ENCODE data around the gene KCNK2. TPM values are rescaled to one million over a fixed set of nuclear protein-coding genes. Genes with fewer than 3 reads are reported as not detected.

The KCNK2 gene
- total RNA-seq, 2 experiments from 2014 or later, result not detected

GRCh38 chr1:215094381-215094780, 11.8 kb downstream of the KCNK2 start:
- ChIA-PET POLR2A (no interaction called here), CTCF (no interaction called here)

GRCh38 chr1:215095524-215095923, 13.0 kb downstream of the KCNK2 start:
- ChIA-PET CTCF (no interaction called here), POLR2A (no interaction called here)

GRCh38 chr1:215101511-215101910, 19.0 kb downstream of the KCNK2 start:
- ChIA-PET CTCF (no interaction called here), POLR2A (no interaction called here)

DNA sequence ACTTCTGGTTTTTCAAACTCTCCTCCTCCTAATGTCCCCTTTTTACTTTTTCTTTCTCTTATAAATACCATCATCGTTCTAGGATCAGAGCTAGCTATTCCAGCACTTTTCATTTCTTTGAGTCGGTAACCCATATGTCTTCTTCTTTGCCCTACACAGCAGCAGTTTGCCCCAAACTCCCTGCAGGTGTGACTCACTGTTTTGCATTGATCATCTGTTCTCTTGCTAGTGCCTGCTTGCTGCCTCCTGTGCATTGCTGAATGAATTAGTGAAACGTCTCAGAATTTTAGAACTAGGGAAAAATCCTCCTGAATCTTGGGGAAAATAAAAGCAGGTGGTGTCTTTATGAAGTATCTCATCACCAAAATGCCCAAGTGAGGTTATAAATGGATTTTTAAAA, 21.7 kb downstream of the KCNK2 start:
- CTCF ChIA-PET, result no interaction called here
- POLR2A ChIA-PET, result no interaction called here

DNA sequence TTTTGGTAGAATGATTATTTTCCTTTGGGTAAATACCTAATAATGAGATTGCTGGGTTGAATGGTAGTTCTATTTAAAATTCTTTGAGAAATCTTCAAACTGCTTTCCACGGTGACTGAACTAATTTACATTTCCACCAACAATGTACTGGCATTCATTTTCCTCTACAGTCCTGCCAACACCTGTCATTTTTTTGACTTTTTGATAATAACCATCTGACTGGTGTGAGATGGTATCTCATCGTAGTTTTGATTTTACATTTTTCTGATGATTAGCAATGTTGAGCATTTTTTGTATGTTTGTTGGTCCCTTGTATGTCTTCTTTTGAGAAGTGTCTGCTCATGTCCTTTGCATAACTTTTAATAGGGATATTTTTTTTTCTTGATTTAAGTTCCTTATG, 23.5 kb downstream of the KCNK2 start:
- POLR2A ChIA-PET, result no interaction called here
- CTCF ChIA-PET, result no interaction called here

DNA sequence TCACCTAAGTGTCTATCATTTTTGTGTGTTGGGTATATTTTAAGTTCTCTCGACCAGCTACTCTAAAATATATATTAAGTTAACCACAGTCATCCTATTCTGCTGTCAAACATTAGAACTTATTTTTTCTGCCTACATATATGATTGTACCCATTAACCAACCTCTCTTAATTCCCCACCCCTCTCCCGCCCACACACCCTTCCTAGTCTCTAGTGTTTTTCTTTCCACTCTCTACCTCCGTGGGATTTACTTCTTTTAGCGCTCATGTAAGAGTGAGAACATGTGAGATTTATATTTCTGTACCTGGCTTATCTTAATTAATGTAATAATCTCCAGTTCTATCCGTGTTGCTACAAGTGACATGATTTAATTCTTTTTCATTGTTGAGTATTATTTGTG, 26.6 kb downstream of the KCNK2 start:
- POLR2A ChIA-PET, result no interaction called here
- CTCF ChIA-PET, result no interaction called here

DNA sequence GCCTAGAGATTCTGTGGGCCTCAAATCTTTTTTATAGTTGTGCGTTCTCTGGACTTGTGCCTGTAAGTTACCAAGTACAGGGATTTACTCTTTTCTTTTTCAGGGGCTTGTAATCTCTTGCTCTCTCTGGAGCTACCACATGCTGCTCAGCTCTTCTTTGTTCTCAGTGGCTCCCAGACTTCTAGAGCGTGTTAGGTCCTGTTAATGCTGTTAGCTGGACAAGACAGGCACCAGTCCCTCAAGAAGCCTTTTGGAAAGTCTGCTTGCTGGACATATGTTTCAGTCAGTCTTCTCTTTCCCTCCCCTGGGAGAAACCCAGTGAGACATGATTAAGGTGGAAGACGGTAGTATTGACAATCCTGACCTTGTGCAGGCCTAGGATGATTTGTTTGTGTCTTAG, 29.4 kb downstream of the KCNK2 start:
- ChIA-PET POLR2A (no interaction called here), CTCF (no interaction called here)

DNA sequence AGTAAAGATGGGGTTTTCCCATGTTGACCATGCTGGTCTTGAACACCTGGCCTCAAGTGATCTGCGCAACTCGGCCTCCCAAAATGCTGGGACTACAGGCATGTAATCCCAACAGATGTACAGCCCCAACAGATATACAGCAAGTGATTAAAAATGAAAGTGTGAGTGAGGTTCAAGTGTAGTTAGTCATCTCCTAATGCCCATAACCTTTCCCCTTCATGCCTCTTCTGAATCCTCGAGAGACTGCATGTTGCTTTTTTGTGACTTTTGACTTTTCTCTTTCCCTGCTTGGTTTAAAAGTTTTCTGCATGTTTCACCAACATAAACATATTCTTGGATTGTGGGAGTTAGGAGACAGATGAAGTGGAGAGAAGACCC, 31.2 kb downstream of the KCNK2 start:
- POLR2A ChIA-PET, result no interaction called here
- CTCF ChIA-PET, result no interaction called here

DNA sequence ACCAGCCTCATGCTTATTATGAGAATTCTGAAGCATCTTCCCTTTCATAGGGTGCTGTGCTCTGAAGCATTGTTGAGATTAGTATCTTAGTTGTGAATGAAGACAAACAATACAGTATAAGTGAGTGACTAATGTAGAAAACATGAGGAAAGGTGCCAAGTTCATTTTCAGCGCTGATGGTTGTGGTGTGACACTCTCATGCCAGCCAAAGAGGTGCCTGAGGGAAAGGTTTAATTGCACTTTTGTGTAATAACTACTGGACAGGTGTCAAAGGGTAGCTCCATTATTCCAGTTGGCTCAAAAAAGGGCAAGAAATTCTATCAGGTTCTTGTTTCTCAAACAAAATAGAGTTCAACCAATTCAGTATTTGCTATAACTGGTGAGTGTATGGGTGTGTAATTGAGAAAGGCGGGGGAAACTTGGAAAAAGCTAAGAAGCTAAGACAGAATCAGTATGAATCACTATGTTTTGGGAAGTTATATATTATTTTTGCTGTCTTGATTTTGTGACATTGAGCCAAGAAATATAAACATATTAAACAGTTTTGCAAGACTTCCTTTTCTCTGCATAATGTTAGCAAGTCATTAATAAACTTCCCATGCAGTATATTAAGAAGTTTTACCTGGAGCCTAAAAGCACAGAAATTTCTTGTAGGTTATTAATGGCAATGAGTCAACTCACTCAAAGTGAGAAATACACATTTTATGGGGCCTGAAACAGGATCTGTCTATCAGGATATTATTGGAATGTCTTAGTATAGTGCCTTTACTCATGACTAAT, 31.8 kb downstream of the KCNK2 start:
- POLR2A ChIA-PET, result no interaction called here
- CTCF ChIA-PET, result no interaction called here

DNA sequence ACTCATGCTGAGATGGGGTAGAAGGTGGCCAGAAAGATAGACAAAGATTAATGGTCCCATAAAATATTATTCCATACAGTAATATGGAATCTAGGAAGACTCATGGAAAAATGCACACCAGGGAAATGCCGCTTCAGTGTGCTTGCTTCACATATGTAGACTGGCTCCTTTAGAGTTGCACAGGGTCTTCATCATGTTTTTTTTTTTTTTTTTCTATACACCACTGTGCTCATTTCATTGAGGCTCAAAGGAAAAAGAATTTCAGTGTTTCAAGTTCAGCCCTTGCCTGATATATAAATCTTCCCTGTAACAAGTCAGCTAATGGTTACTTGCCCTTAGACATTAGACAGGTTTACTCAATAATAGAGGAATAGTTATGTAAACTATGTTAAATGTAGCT, 33.2 kb downstream of the KCNK2 start:
- ChIA-PET POLR2A (no interaction called here), CTCF (no interaction called here)

- POLR2A ChIA-PET, result no interaction called here
Measured at GRCh38 chr1:215118081-215118480, 35.5 kb downstream of the KCNK2 start.

GRCh38 chr1:215119056-215119455, 36.5 kb downstream of the KCNK2 start:
- ChIA-PET CTCF (no interaction called here), POLR2A (no interaction called here)

More at GRCh38 chr1:215118081-215118480, 35.5 kb downstream of the KCNK2 start:
- CTCF ChIA-PET, result no interaction called here

DNA sequence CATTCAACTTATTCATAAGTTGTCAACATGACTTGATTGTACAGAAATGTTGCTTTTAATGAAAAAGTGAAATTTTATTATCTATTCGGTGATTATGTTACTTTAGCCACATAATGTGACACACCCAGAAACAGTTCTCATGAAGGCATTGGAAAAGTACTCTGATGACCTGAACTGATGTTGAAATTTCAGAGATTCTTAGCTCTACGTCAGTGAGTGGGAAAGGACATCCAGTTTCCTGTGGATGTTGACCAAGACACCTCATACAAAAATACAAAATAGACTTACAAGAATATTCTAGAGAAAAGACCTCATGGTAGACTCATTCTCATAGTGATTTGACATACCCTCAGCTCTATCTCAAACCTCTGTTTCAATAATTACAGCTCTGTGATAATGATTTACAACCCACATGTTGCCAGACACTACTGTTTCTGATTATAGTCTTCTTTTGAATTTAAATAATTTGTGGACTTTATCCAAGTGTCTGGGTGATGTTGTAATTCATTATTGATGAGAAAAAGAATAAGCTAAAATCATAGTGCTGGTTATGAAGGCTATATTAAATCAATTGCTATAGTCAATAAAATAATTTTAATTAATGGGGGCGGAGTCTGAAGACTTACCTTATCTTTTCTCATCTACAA, 37.3 kb downstream of the KCNK2 start:
- ChIA-PET CTCF (no interaction called here), POLR2A (no interaction called here)

DNA sequence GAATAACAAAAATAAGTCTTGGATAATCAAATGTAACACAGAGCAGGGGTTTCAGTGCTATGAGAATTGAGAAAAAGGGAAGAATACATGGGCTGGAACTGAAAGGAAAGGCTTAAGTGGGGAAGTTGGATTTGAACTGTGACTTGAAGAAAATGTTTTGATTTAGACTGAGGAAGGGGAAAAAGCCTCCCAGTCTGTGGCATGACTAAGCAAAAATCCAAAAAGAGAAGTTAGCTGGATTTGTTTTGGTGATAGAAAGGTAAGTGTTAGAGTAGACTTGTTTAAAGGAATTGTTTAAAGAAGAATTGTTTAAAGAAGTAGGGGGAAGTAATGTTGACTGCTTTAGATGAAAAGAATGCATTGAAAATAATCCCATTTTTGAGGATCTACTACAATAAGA, 46.0 kb downstream of the KCNK2 start:
- CTCF ChIA-PET, result no interaction called here
- POLR2A ChIA-PET, result no interaction called here

DNA sequence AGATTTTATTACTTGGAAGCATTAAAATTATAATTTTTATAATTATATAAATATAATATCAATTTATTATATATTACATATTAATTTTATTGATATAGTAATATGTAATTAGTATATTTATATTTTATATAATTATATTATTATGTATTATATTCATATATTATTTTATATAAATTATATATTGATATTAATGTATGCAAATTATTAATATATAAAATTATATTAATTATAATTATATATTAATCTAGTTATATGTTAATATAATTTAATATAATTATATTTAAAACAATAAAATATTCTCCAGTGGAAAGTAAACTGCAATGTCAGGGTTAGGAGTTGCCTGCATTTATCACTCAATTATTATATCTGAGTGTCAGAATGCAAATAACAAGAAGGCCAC, 48.8 kb downstream of the KCNK2 start:
- CTCF ChIA-PET, result no interaction called here
- POLR2A ChIA-PET, result no interaction called here

DNA sequence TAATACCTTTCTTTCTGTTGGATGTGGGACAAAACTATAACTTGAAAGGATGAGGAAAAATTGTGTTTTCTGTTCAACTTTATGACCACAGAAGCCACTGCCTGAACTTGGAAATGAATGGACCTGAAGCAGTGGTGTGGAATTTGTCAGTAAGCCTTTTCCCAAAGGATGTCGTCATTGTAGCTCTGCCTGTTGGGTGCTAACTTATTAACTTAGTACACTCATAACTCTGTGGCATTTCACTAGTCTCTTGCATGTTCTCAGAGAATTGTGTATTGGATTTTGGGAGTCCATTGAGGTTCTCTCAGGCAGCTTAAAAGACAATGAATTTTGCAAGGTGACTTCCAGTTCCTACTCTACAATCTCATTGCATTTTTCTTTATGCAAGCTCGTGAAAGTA, 49.6 kb downstream of the KCNK2 start:
- ChIA-PET POLR2A (no interaction called here), CTCF (no interaction called here)

GRCh38 chr1:215133532-215133931, 51.0 kb downstream of the KCNK2 start:
- CTCF ChIA-PET, result no interaction called here
- POLR2A ChIA-PET, result no interaction called here

GRCh38 chr1:215137985-215138384, 55.4 kb downstream of the KCNK2 start:
- ChIA-PET CTCF (no interaction called here), POLR2A (no interaction called here)

GRCh38 chr1:215140135-215140534, 57.6 kb downstream of the KCNK2 start:
- CTCF ChIA-PET, result no interaction called here
- POLR2A ChIA-PET, result no interaction called here

GRCh38 chr1:215141460-215141859, 58.9 kb downstream of the KCNK2 start:
- POLR2A ChIA-PET, result no interaction called here
- CTCF ChIA-PET, result no interaction called here

DNA sequence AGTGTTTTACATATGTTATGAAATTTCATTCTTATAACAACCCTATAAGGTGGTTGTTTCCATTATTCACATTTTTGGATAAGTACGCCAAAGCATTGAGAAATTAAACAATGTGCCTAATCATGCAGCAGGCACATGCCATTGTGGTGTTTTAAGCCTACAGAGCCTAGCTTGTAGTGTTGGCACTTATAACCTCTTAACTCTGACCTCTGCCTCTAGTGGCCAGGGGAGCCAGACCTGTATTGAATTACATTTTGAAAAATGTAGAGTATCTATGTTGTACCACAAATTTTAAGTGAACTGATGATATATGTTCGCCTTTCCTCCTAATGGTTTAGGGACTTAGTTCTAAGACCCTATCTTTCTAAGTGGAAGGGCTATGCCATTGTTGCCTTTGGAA, 61.0 kb downstream of the KCNK2 start:
- POLR2A ChIA-PET, result no interaction called here
- CTCF ChIA-PET, result no interaction called here

DNA sequence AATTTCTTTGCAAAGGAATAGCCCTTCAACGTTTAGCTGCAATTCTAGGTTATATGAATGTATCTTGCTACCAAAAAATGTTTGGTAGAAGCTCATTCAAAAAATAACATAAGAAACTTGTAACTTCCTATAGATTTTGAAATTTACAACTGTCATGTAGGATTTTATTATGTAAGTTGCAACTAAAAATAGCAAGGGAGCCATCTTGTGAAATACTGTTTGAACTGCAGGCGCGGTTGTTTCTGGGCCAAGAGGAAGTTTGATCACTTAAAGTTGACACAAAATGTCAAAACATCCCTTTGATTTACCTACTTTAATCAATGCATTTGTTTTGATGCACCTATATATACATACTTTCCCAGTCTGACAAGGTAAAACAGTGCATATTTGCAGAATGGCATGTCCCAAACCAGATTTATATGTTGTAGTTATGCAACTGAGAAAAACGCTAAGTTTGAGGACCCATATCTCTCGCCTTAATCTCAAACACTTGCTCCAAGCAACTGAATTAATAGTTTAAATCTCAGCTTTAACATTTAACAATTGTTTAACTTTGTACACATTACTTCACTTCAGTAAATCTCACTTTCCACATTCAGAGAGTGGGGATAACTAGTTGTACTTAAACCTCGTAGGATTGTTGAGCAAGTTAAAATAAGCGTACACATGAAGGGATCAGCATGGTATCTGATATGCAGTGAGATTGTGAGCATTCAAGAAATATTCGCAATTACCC, 63.9 kb downstream of the KCNK2 start:
- ChIA-PET POLR2A (no interaction called here), CTCF (no interaction called here)
